ENCODE results near the gene NARF.

- TF ChIP-seq CTCF (IDR thresholded peaks at IDR 0.05) (peak; percentile 18 to 52 (median 40)), POLR2A (IDR thresholded peaks at IDR 0.05) (no peak)
Observed at GRCh38 chr17:82424001-82424862, 34.3 kb upstream of the NARF start.
